Adrenal gland (tissue), 12 donors: ENCODE measurements around the gene NLRP5. TPM values are rescaled to one million over a fixed set of nuclear protein-coding genes. Genes with fewer than 3 reads are reported as not detected.

Experiments used
- DNase-seq, 7 donors: peaks; one replicate each; pipeline ENCODE4 v3.0.0-alpha.2; 2019 to 2020
- H3K27ac ChIP-seq, 5 donors: fragments of 200-600 bp; sonication (generic) in 4 of 5; 1 replicate in 3 of 5; 2 replicates in 2 of 5; pipeline versions ENCODE4 v1.5.1 to v1.8.0; 2016 to 2020; ENCODE audit warnings: mild to moderate bottlenecking in 1 of 5
- H3K27me3 ChIP-seq: fragments of 200-600 bp; 2 replicates; pipeline ENCODE4 v1.8.0; 2021
- H3K36me3 ChIP-seq, 2 donors: fragments of 200-600 bp; replicated peaks in 1 of 2; 1 replicate in 1 of 2; 2 replicates in 1 of 2; pipeline versions ENCODE4 v1.5.1 to v1.8.0; 2018 to 2022
- H3K4me1 ChIP-seq, 2 donors: fragments of 200-600 bp; replicated peaks in 1 of 2; 1 replicate in 1 of 2; 2 replicates in 1 of 2; pipeline versions ENCODE4 v1.5.1 to v1.8.0; 2018 to 2021
- H3K4me3 ChIP-seq, 4 donors: fragments of 200-600 bp; sonication (generic) in 3 of 4; one replicate each; pipeline ENCODE4 v1.5.1; 2016 to 2018
- H3K9me3 ChIP-seq, 3 donors: fragments of 200-600 bp; sonication (generic) in 1 of 3; replicated peaks in 1 of 3; 1 replicate in 2 of 3; 2 replicates in 1 of 3; pipeline versions ENCODE4 v1.5.1 to v1.8.0; 2016 to 2021
- CTCF ChIP-seq, 6 experiments: fragments of 450-650 bp in 4 of 6; fragments of 200-600 bp in 2 of 6; sonication (generic) in 1 of 6; IDR thresholded peaks; 1 replicate in 5 of 6; 2 replicates in 1 of 6; pipeline versions ENCODE4 v1.5.1 to v1.8.0; 2016 to 2021; ENCODE audit warnings: antibody characterized with exemption in 6 of 6, mild to moderate bottlenecking in 2 of 6, moderate library complexity in 1 of 6
- POLR2A ChIP-seq, 2 donors: fragments of 450-650 bp; IDR thresholded peaks; one replicate each; pipeline ENCODE4 v1.6.1; 2017; ENCODE audit warnings: antibody characterized with exemption in 2 of 2, mild to moderate bottlenecking in 2 of 2, moderate library complexity in 1 of 2
- WGBS, 4 donors: extraction: QIAGEN DNeasy Blood & Tissue Kit in 2 of 4; methylation state at CpG; one replicate each; pipeline versions ENCODE4 v1.1.5 to v1.1.7; 2013 to 2017; 5-methylcytosine and 5-hydroxymethylcytosine counted together
- intact Hi-C, 2 donors: fragments of 100-400 bp; cut with DNase I; formaldehyde crosslinking; loops; one replicate each; pipeline versions ENCODE4 v1.14.1 to v1.15.0; 2022 to 2023
- polyA plus RNA-seq, 3 donors: library from polyadenylated mRNA; stranded (reverse); fragments of 200-250 nt in 2 of 3; fragments of 350-450 nt in 1 of 3; fragmentation: Illumina TruSeq in 1 of 3; extraction: RNeasy Lipid Tissue Mini Kit (QIAGEN cat#74804) in 1 of 3; gene quantifications; one replicate each; pipeline ENCODE4 v1.2.3, GENCODE V29; 2013 to 2014
- total RNA-seq, 9 donors: library from RNA; depleted of rRNA in 4 of 9; stranded (reverse); fragments of >200 nt in 4 of 9; fragments of 120-200 nt in 1 of 9; fragmentation: NEBNext Ultra II Directional in 1 of 9; extraction: Animal tissue kit (Norgen Biotek cat#: 25700) in 1 of 9; gene quantifications; one replicate each; pipeline versions ENCODE4 v1.1.0 to v1.2.4, GENCODE V29; 2013 to 2023
- donor health status: healthy with polysubstance abuse.
- donor health status: Bipolar disorder and iron deficiency.
- donor health status: DM: yes; HTN: yes; CAD: no.
- donor health status: DM: no; HTN: no; CAD: no.
- donor health status: DM: no; HTN: no; CAD: no.
- donor health status: DM: yes; HTN: yes; CAD: no.

Gene NLRP5
- total and polyA plus RNA-seq, 12 donors: not detected

- Histone ChIP-seq H3K27ac (no peak overlapping the region), H3K9me3 (no peaks in the 10 kb centered on the region), H3K4me1 (peaks cover 0 to 3% of the 10 kb centered on the region in 2 donors), H3K36me3 (peaks cover 0 to 17% of the 10 kb centered on the region in 2 donors), H3K27me3 (no peaks in the 10 kb centered on the region), H3K4me3 (no peak overlapping the region)
- WGBS, 4 donors: 88 to 94% (median 89%) methylated on average over 25 to 31 of the region's 31 CpGs
- intact Hi-C loops: no loop called here
- TF ChIP-seq POLR2A (IDR thresholded peaks at IDR 0.05) (no peak), CTCF (IDR thresholded peaks at IDR 0.05) (no peak)
- no peak for DNase-seq
These were observed 113.3 kb downstream of the NLRP5 start for GRCh38 chr19:56099638-56100539.

GRCh38 chr19:56101095-56101494, 114.5 kb downstream of the NLRP5 start:
- intact Hi-C loops: no loop called here
- WGBS, 4 donors: 86 to 96% (median 91%) methylated on average over 7 to 25 of the region's 25 CpGs

GRCh38 chr19:56101746-56102535, 115.4 kb downstream of the NLRP5 start:
- H3K36me3 ChIP-seq: peaks cover 0 to 21% of the 10 kb centered on the region in 2 donors
- H3K4me1 ChIP-seq: peaks cover 7 to 20% of the 10 kb centered on the region in 2 donors
- no peaks in the 10 kb centered on the region for H3K27me3 ChIP-seq
- no peak overlapping the region for H3K4me3 ChIP-seq
- DNase-seq: no peak
- no peak for TF ChIP-seq CTCF (IDR thresholded peaks at IDR 0.05)
- TF ChIP-seq POLR2A (IDR thresholded peaks at IDR 0.05): no peak
- H3K27ac ChIP-seq: no peak overlapping the region
- H3K9me3 ChIP-seq: no peaks in the 10 kb centered on the region
- intact Hi-C loops: no loop called here
- 84 to 86% (median 84%) methylated on average over 29 to 34 of the region's 34 CpGs for WGBS, 4 donors

More at GRCh38 chr19:56101095-56101494, 114.5 kb downstream of the NLRP5 start:
- H3K4me3 ChIP-seq: no peak overlapping the region
- no peaks in the 10 kb centered on the region for H3K9me3 ChIP-seq
- no peaks in the 10 kb centered on the region for H3K27me3 ChIP-seq
- peaks cover 0 to 18% of the 10 kb centered on the region in 2 donors for H3K36me3 ChIP-seq
- no peak for DNase-seq
- peaks cover 7 to 13% of the 10 kb centered on the region in 2 donors for H3K4me1 ChIP-seq
- TF ChIP-seq POLR2A (IDR thresholded peaks at IDR 0.05) (no peak), CTCF (IDR thresholded peaks at IDR 0.05) (no peak)
- H3K27ac ChIP-seq: no peak overlapping the region

- WGBS, 4 donors: 71 to 85% (median 74%) methylated on average over 6 to 20 of the region's 20 CpGs
- H3K36me3 ChIP-seq: peaks cover 0 to 21% of the 10 kb centered on the region in 2 donors
- no peaks in the 10 kb centered on the region for H3K27me3 ChIP-seq
- H3K27ac ChIP-seq: peak overlapping the region in 1 of 5 donors; percentile 29
- peaks cover 14 to 28% of the 10 kb centered on the region in 2 donors for H3K4me1 ChIP-seq
- H3K4me3 ChIP-seq: no peak overlapping the region
- DNase-seq: no peak
- TF ChIP-seq CTCF (IDR thresholded peaks at IDR 0.05) (no peak), POLR2A (IDR thresholded peaks at IDR 0.05) (no peak)
- H3K9me3 ChIP-seq: no peaks in the 10 kb centered on the region
- intact Hi-C loops: no loop called here
These were observed 116.5 kb downstream of the NLRP5 start for GRCh38 chr19:56103027-56103614.
